Measurements from ENCODE around the gene MRI1. TPM values are rescaled to one million over a fixed set of nuclear protein-coding genes. Genes with fewer than 3 reads are reported as not detected.
A peak's percentile ranks its signal among the peaks of the same experiment; 100 is the strongest.
"Not testable (repeated sequence)": the region's sequence is repeated elsewhere in the genome, so short reads cannot be mapped to it uniquely, and the experiment has no call there.

MRI1 gene
- total RNA-seq, 1 donor from 2014 or later = 89.9 TPM

- no peak for DNase-seq (ENCODE audit: low spot score in 2 of 2)
- H3K4me3 ChIP-seq = peak overlapping the region; percentile 78 to 90
- H3K36me3 ChIP-seq = peaks cover 17 to 21% of the 10 kb centered on the region in 2 donors
- intact Hi-C loops (cut with DNase I) = loop anchor here (1.0 to 5.0 kb wide), 2 partner anchors 16 to 334 kb away; partner anchors contain the start of gene MRI1
- no peak for TF ChIP-seq CTCF (IDR thresholded peaks at IDR 0.05)
- peak overlapping the region; percentile 80 to 91 for H3K27ac ChIP-seq
- peaks cover 5 to 11% of the 10 kb centered on the region in 2 donors for H3K4me1 ChIP-seq
- H3K27me3 ChIP-seq = no peaks in the 10 kb centered on the region
- H3K9me3 ChIP-seq = peaks cover 0 to 3% of the 10 kb centered on the region in 2 donors
Measured at GRCh38 chr19:13748169-13748828, 16.0 kb upstream of the MRI1 start.

- peaks cover 46 to 53% of the 10 kb centered on the region in 2 donors for H3K36me3 ChIP-seq
- TF ChIP-seq CTCF (IDR thresholded peaks at IDR 0.05) = no peak
- H3K9me3 ChIP-seq = peaks cover 0 to 3% of the 10 kb centered on the region in 2 donors
- intact Hi-C loops (cut with DNase I) = no loop called here
- no peaks in the 10 kb centered on the region for H3K27me3 ChIP-seq
- no peak for DNase-seq (ENCODE audit: low spot score in 2 of 2)
- no peak overlapping the region for H3K4me3 ChIP-seq
- no peak overlapping the region for H3K27ac ChIP-seq
- peaks cover 5 to 11% of the 10 kb centered on the region in 2 donors for H3K4me1 ChIP-seq
Measured at GRCh38 chr19:13751436-13751835, 12.9 kb upstream of the MRI1 start.

DNA sequence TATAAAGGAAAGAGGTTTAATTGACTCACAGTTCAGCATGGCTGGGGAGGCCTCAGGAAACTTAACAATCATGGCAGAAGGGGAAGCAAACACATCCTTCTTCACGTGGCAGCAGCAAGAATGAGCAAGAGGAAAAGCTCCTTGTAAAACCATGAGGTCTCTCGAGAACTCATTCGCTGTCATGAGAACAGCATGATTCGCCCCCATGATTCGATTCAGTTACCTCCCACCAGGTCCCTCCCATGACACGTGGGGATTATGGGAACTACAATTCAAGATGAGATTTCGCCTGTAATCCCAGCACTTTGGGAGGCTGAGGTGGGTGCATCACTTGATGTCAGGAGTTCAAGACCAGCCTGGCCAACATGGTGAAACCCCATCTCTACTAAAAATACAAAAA, 10.7 kb upstream of the MRI1 start:
- DNase-seq (ENCODE audit: low spot score in 2 of 2); H3K27me3 ChIP-seq; H3K27ac ChIP-seq; H3K4me3 ChIP-seq; H3K4me1 ChIP-seq; H3K9me3 ChIP-seq; intact Hi-C loops (cut with DNase I): not testable (repeated sequence)
- H3K36me3 ChIP-seq = peaks cover 66 to 74% of the 10 kb centered on the region in 2 donors

GRCh38 chr19:13756210-13756609, 8.1 kb upstream of the MRI1 start:
- H3K9me3 ChIP-seq = no peaks in the 10 kb centered on the region
- no peaks in the 10 kb centered on the region for H3K27me3 ChIP-seq
- DNase-seq (ENCODE audit: low spot score in 2 of 2) = no peak
- H3K36me3 ChIP-seq = peaks cover 86 to 100% of the 10 kb centered on the region in 2 donors
- TF ChIP-seq CTCF (IDR thresholded peaks at IDR 0.05) = no peak
- intact Hi-C loops (cut with DNase I) = no loop called here
- no peak overlapping the region for H3K27ac ChIP-seq
- no peaks in the 10 kb centered on the region for H3K4me1 ChIP-seq
- no peak overlapping the region for H3K4me3 ChIP-seq

DNA sequence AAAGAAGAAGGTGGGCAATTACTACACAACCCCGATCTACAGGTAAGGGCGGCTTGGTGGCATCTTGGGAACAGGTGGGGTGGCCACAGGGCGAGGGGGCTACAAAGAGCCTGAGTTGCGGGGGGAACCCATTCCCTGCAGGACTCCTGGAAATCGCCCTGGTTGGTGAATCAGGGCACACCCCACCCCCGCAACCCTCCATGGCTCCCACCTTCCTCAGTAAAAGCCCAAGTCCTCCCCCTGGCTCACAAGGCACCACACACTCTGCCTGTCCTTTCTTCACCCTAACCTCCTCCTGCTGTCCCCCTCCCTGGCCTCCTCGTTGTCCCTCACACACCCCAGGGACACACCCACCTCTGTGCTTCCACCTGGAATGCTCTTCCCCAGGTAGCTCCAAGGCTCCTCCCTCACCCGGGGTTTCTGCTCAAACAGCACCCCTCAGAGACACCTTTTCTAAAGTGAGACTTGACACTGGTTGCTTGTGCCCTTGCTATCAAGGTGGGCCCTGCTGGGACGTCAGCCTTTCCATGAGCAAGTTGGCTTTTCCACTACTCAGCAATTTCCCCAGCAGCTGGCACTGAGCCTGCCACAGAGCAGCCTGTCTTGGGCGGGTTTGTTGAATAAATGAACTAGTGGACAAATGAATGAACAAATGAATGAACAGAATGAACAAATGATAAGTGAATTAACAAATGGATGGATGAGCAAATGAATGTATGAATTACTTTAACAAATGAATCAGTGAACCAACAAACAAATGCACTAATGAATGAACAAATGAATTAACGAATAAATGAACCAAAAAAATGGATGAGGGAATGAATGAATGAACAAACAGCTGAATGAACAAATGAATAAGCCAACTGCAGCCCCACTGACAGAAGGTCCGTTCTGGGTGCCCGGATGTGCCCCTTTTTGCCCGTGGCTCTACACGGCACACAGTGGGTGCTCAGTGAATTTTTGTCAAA, 6.2 kb upstream of the MRI1 start:
- no peak overlapping the region for H3K27ac ChIP-seq
- H3K27me3 ChIP-seq = no peaks in the 10 kb centered on the region
- H3K9me3 ChIP-seq = no peaks in the 10 kb centered on the region
- no peak for DNase-seq (ENCODE audit: low spot score in 2 of 2)
- H3K4me3 ChIP-seq = no peak overlapping the region
- intact Hi-C loops (cut with DNase I) = no loop called here
- H3K36me3 ChIP-seq = peaks cover 85 to 100% of the 10 kb centered on the region in 2 donors
- TF ChIP-seq CTCF (IDR thresholded peaks at IDR 0.05) = no peak
- no peaks in the 10 kb centered on the region for H3K4me1 ChIP-seq

DNA sequence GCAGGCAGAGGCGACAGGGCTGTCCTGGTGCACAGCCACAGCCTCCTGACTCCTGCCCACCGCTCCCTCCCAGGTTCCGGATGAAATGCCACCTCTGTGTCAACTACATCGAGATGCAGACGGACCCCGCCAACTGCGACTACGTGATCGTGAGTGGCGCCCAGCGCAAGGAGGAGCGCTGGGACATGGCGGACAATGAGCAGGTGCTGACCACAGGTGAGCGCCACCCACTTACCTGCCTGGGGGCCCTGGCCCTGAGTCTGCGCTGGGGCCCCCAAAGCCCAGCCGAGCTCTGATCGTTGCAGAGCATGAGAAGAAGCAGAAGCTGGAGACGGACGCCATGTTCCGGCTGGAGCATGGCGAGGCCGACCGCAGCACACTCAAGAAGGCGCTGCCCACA, 5.5 kb upstream of the MRI1 start:
- intact Hi-C loops (cut with DNase I) = no loop called here
- Histone ChIP-seq H3K9me3 (no peaks in the 10 kb centered on the region), H3K36me3 (peaks cover 84 to 96% of the 10 kb centered on the region in 2 donors), H3K4me1 (peaks cover 0 to 2% of the 10 kb centered on the region in 2 donors), H3K4me3 (no peak overlapping the region), H3K27ac (no peak overlapping the region), H3K27me3 (no peaks in the 10 kb centered on the region)
- DNase-seq (ENCODE audit: low spot score in 2 of 2) = no peak
- TF ChIP-seq CTCF (IDR thresholded peaks at IDR 0.05) = no peak

Data from ascending aorta (tissue), 2 donors.